ENCODE results near the gene LRGUK.

Gene LRGUK

GRCh38 chr7:134184767-134185166, 57.6 kb downstream of the LRGUK start:
- no peak overlapping the region for H2AK5ac ChIP-seq (ENCODE audit: low read length, severe bottlenecking)
- no peak overlapping the region for H3K27ac ChIP-seq (ENCODE audit: low read length, poor library complexity, severe bottlenecking)
- H2BK15ac ChIP-seq (ENCODE audit: low read depth, poor library complexity, severe bottlenecking): no peak overlapping the region
- H2BK5ac ChIP-seq (ENCODE audit: low read depth, low read length, poor library complexity, severe bottlenecking): no peak overlapping the region
- no peak overlapping the region for H3K4me2 ChIP-seq (ENCODE audit: low read length, poor library complexity, severe bottlenecking)
- no peak overlapping the region for H3K4me3 ChIP-seq (ENCODE audit: insufficient read depth in 1 of 2, low read depth in 1 of 2, low read length in 2 of 2)
- no peaks in the 10 kb centered on the region for H3K27me3 ChIP-seq (ENCODE audit: control insufficient read depth in 1 of 2, insufficient read depth in 1 of 2, low read length in 2 of 2)
- H3K36me3 ChIP-seq (ENCODE audit: control insufficient read depth in 1 of 2, insufficient read depth in 2 of 2, low read depth in 1 of 2, low read length in 2 of 2): no peaks in the 10 kb centered on the region
- no peaks in the 10 kb centered on the region for H3K9me3 ChIP-seq (ENCODE audit: control insufficient read depth, low read length)
- no peak overlapping the region for H3K14ac ChIP-seq (ENCODE audit: low read length in 2 of 2)
- no peak overlapping the region for H2BK120ac ChIP-seq (ENCODE audit: low read depth, low read length)
- H3K4me1 ChIP-seq (ENCODE audit: control insufficient read depth, insufficient read depth, low read depth, low read length): no peaks in the 10 kb centered on the region
- no peaks in the 10 kb centered on the region for H3K79me1 ChIP-seq (replicated peaks; ENCODE audit: low read length, poor library complexity, severe bottlenecking)
- H3K9ac ChIP-seq (ENCODE audit: low read length): no peak overlapping the region
- H3K4ac ChIP-seq (ENCODE audit: low read depth in 1 of 2, low read length in 2 of 2): no peak overlapping the region
- no peak for DNase-seq
- no peak overlapping the region for H4K8ac ChIP-seq (ENCODE audit: low read length)
- H2BK12ac ChIP-seq (ENCODE audit: low read length in 2 of 2): no peak overlapping the region
- no peak overlapping the region for H4K91ac ChIP-seq (ENCODE audit: low read length)
- no peak overlapping the region for H2AFZ ChIP-seq (ENCODE audit: low read depth, low read length)
- WGBS: 79% methylated on average over 1 of the region's 3 CpGs
- no peak overlapping the region for H3K18ac ChIP-seq (ENCODE audit: low read depth in 1 of 2, low read length in 2 of 2)
- H3K23ac ChIP-seq (ENCODE audit: low read length in 2 of 2): no peak overlapping the region

GRCh38 chr7:134186027-134186426, 58.9 kb downstream of the LRGUK start:
- no peak for DNase-seq
- Histone ChIP-seq H3K4me1 (ENCODE audit: control insufficient read depth, insufficient read depth, low read depth, low read length) (no peaks in the 10 kb centered on the region), H3K9me3 (ENCODE audit: control insufficient read depth, low read length) (no peaks in the 10 kb centered on the region), H4K91ac (ENCODE audit: low read length) (no peak overlapping the region), H3K9ac (ENCODE audit: low read length) (no peak overlapping the region), H2BK120ac (ENCODE audit: low read depth, low read length) (no peak overlapping the region), H3K27ac (ENCODE audit: low read length, poor library complexity, severe bottlenecking) (no peak overlapping the region), H3K14ac (ENCODE audit: low read length in 2 of 2) (no peak overlapping the region), H3K27me3 (ENCODE audit: control insufficient read depth in 1 of 2, insufficient read depth in 1 of 2, low read length in 2 of 2) (no peaks in the 10 kb centered on the region), H4K8ac (ENCODE audit: low read length) (no peak overlapping the region), H3K4me3 (ENCODE audit: insufficient read depth in 1 of 2, low read depth in 1 of 2, low read length in 2 of 2) (no peak overlapping the region), H2BK12ac (ENCODE audit: low read length in 2 of 2) (no peak overlapping the region), H3K18ac (ENCODE audit: low read depth in 1 of 2, low read length in 2 of 2) (no peak overlapping the region), H3K4me2 (ENCODE audit: low read length, poor library complexity, severe bottlenecking) (no peak overlapping the region), H2AK5ac (ENCODE audit: low read length, severe bottlenecking) (no peak overlapping the region), H3K79me1 (replicated peaks; ENCODE audit: low read length, poor library complexity, severe bottlenecking) (no peaks in the 10 kb centered on the region), H3K23ac (ENCODE audit: low read length in 2 of 2) (no peak overlapping the region), H3K36me3 (ENCODE audit: control insufficient read depth in 1 of 2, insufficient read depth in 2 of 2, low read depth in 1 of 2, low read length in 2 of 2) (no peaks in the 10 kb centered on the region), H3K4ac (ENCODE audit: low read depth in 1 of 2, low read length in 2 of 2) (no peak overlapping the region), H2BK5ac (ENCODE audit: low read depth, low read length, poor library complexity, severe bottlenecking) (no peak overlapping the region), H2AFZ (ENCODE audit: low read depth, low read length) (no peak overlapping the region), H2BK15ac (ENCODE audit: low read depth, poor library complexity, severe bottlenecking) (no peak overlapping the region)
- 0% methylated on average over 1 of the region's 3 CpGs for WGBS

DNA sequence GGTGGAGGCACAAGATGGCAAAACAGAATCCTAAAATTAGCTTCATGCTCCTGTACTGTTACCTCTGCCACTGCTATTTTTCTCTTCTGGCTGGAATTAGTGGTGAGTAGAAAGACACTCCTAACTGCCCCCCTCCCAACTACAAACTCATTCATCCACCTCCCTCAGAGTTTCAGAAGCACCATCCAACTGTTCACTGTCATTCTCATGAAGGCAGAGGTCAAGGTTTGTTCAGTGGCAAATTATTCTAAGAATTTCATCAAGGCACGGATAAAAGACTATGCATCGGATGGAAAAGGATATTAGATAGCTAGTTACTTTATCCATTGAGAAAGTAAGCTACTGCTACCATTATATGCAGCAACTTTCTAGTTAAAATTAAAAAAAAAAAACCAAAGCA, 59.7 kb downstream of the LRGUK start:
- H3K4ac ChIP-seq (ENCODE audit: low read depth in 1 of 2, low read length in 2 of 2): no peak overlapping the region
- no peak overlapping the region for H3K23ac ChIP-seq (ENCODE audit: low read length in 2 of 2)
- no peak overlapping the region for H2BK15ac ChIP-seq (ENCODE audit: low read depth, poor library complexity, severe bottlenecking)
- no peak overlapping the region for H3K27ac ChIP-seq (ENCODE audit: low read length, poor library complexity, severe bottlenecking)
- H3K14ac ChIP-seq (ENCODE audit: low read length in 2 of 2): no peak overlapping the region
- no CpG with 5 or more reads among the region's 2 CpGs for WGBS
- no peak overlapping the region for H2AFZ ChIP-seq (ENCODE audit: low read depth, low read length)
- no peaks in the 10 kb centered on the region for H3K36me3 ChIP-seq (ENCODE audit: control insufficient read depth in 1 of 2, insufficient read depth in 2 of 2, low read depth in 1 of 2, low read length in 2 of 2)
- no peak overlapping the region for H2BK12ac ChIP-seq (ENCODE audit: low read length in 2 of 2)
- no peak overlapping the region for H2BK120ac ChIP-seq (ENCODE audit: low read depth, low read length)
- DNase-seq: no peak
- no peak overlapping the region for H3K9ac ChIP-seq (ENCODE audit: low read length)
- H3K4me2 ChIP-seq (ENCODE audit: low read length, poor library complexity, severe bottlenecking): no peak overlapping the region
- H2BK5ac ChIP-seq (ENCODE audit: low read depth, low read length, poor library complexity, severe bottlenecking): no peak overlapping the region
- H2AK5ac ChIP-seq (ENCODE audit: low read length, severe bottlenecking): no peak overlapping the region
- H3K18ac ChIP-seq (ENCODE audit: low read depth in 1 of 2, low read length in 2 of 2): no peak overlapping the region
- no peaks in the 10 kb centered on the region for H3K27me3 ChIP-seq (ENCODE audit: control insufficient read depth in 1 of 2, insufficient read depth in 1 of 2, low read length in 2 of 2)
- H4K91ac ChIP-seq (ENCODE audit: low read length): no peak overlapping the region
- H3K4me1 ChIP-seq (ENCODE audit: control insufficient read depth, insufficient read depth, low read depth, low read length): no peaks in the 10 kb centered on the region
- no peaks in the 10 kb centered on the region for H3K79me1 ChIP-seq (replicated peaks; ENCODE audit: low read length, poor library complexity, severe bottlenecking)
- no peak overlapping the region for H4K8ac ChIP-seq (ENCODE audit: low read length)
- no peak overlapping the region for H3K4me3 ChIP-seq (ENCODE audit: insufficient read depth in 1 of 2, low read depth in 1 of 2, low read length in 2 of 2)
- H3K9me3 ChIP-seq (ENCODE audit: control insufficient read depth, low read length): no peaks in the 10 kb centered on the region

- Histone ChIP-seq H3K14ac (ENCODE audit: low read length in 2 of 2) (no peak overlapping the region), H3K18ac (ENCODE audit: low read depth in 1 of 2, low read length in 2 of 2) (no peak overlapping the region), H3K4me2 (ENCODE audit: low read length, poor library complexity, severe bottlenecking) (no peak overlapping the region), H2BK12ac (ENCODE audit: low read length in 2 of 2) (no peak overlapping the region), H2BK15ac (ENCODE audit: low read depth, poor library complexity, severe bottlenecking) (no peak overlapping the region), H3K4me3 (ENCODE audit: insufficient read depth in 1 of 2, low read depth in 1 of 2, low read length in 2 of 2) (no peak overlapping the region), H3K79me1 (replicated peaks; ENCODE audit: low read length, poor library complexity, severe bottlenecking) (no peaks in the 10 kb centered on the region), H2AFZ (ENCODE audit: low read depth, low read length) (no peak overlapping the region), H3K27ac (ENCODE audit: low read length, poor library complexity, severe bottlenecking) (no peak overlapping the region), H3K9me3 (ENCODE audit: control insufficient read depth, low read length) (no peaks in the 10 kb centered on the region), H3K4ac (ENCODE audit: low read depth in 1 of 2, low read length in 2 of 2) (no peak overlapping the region), H3K23ac (ENCODE audit: low read length in 2 of 2) (no peak overlapping the region), H4K91ac (ENCODE audit: low read length) (no peak overlapping the region), H2BK120ac (ENCODE audit: low read depth, low read length) (no peak overlapping the region), H2BK5ac (ENCODE audit: low read depth, low read length, poor library complexity, severe bottlenecking) (no peak overlapping the region), H2AK5ac (ENCODE audit: low read length, severe bottlenecking) (no peak overlapping the region), H3K4me1 (ENCODE audit: control insufficient read depth, insufficient read depth, low read depth, low read length) (no peaks in the 10 kb centered on the region), H4K8ac (ENCODE audit: low read length) (no peak overlapping the region), H3K36me3 (ENCODE audit: control insufficient read depth in 1 of 2, insufficient read depth in 2 of 2, low read depth in 1 of 2, low read length in 2 of 2) (no peaks in the 10 kb centered on the region), H3K27me3 (ENCODE audit: control insufficient read depth in 1 of 2, insufficient read depth in 1 of 2, low read length in 2 of 2) (no peaks in the 10 kb centered on the region), H3K9ac (ENCODE audit: low read length) (no peak overlapping the region)
- DNase-seq: no peak
- WGBS: 94% methylated on average over 1 of the region's 1 CpG
These were observed 60.8 kb downstream of the LRGUK start for GRCh38 chr7:134187893-134188292.

Measured in mesenchymal stem cell (in vitro differentiated cells and primary cell).